ENCODE measurements around the gene PHF5A.
"Not testable (repeated sequence)": the region's sequence is repeated elsewhere in the genome, so short reads cannot be mapped to it uniquely, and the experiment has no call there.

The PHF5A gene

DNA sequence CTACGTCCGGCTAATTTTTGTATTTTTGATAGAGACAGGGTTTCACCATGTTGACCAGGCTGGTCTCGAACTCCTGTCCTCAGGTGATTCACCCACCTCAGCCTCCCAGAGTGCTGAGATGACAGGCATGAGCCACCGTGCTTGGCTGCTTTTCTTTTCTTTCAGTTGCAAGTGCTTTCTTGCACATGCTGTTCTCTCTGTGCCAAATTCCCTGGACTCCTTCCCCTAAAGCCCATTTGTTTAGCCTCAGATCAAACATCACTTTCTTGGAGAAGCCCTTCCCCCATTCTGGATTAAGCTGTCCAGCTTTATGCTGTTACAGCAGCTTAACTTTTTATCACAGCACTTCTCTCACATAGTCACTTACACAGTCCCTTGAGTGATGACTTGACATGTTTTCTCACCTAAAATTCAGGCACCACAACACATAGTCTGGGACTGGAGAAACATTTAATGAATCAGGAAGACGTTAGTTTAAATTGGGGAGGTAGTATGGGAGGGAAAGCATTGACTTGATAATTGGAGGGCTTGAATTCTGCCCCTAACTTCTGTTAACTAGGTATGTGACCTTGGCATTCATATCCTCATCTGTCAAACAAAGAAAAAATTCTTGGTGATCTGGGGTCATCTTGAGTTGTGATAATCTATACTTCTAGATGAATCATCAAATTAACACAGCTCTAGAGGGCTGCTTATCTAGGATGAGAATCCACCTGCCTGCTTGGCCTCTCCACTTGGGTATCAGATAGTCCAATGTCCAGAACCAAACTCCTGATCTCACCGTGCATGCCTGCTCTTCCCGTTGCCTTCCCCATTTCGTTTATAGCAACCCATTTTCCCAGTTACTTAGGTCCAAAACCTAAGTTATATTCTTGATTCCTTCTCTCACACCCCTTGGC, 18.8 kb upstream of the PHF5A start:
- no peak for DNase-seq

DNA sequence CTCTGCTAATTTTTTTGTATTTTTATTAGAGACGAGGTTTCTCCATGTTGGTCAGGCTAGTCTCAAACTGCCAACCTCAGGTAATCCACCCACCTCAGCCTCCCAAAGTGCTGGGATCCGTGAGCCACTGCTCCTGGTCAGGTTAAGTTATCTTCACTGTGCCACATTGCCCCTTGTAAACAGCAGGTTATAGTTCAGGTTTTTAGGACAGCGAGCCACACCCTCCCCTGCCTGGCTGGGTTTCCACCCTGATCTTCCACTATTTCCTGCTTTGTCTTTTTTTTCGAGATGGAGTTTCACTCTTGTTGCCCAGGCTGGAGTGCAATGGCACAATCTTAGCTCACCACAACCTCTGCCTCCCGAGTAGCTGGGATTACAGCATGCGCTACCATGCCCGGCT, 16.5 kb upstream of the PHF5A start:
- DNase-seq, result no peak

DNA sequence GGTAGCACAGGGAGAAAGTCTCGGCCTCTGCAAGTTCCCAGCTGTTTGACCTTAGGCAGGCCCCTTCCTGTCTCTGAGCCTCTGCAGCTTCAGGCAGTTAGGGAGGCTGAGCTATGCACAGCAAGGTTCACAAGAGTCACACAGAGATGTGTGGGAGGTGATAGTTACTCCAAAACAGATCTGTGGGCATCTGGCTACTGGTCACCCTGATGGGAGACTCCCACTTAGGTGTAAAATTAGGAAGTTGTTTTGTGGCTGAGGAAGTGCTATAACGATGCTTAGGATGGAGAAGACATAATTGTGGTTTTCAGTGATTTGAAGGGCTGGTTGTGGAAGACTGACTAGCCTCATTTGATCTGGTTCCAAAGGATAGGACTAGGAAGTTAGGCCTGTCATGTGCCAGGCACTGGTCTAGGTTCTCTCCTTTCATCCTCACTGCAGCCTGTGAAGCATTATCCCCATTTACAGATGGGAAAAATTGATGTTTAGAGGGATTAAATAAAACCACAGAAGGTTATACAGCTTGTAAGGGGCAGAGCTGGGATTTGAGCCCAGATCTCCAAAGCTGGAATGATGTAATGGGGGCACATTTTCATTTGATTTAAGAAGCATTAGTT, 13.9 kb upstream of the PHF5A start:
- DNase-seq, result peak; percentile 38

DNA sequence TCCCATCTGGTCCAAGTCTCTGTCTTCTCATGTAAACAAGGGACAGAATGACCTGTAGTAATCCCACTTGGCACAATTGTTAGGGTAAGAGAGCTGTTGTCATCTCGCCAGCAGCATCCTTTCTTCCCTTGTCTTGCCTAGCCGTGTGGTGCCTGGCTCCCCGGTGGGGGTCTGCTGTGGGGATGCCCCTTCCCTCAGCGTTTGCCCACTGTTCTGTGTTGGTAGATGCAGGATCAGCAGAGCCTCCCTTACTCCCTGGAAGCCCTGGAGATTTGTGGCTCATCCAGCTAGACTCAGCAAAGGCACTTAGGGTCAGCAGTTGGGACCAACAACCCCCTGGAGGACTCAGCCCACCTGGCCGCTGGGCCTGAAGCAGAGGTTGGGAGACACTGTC, 13.4 kb upstream of the PHF5A start:
- DNase-seq, result no peak

DNA sequence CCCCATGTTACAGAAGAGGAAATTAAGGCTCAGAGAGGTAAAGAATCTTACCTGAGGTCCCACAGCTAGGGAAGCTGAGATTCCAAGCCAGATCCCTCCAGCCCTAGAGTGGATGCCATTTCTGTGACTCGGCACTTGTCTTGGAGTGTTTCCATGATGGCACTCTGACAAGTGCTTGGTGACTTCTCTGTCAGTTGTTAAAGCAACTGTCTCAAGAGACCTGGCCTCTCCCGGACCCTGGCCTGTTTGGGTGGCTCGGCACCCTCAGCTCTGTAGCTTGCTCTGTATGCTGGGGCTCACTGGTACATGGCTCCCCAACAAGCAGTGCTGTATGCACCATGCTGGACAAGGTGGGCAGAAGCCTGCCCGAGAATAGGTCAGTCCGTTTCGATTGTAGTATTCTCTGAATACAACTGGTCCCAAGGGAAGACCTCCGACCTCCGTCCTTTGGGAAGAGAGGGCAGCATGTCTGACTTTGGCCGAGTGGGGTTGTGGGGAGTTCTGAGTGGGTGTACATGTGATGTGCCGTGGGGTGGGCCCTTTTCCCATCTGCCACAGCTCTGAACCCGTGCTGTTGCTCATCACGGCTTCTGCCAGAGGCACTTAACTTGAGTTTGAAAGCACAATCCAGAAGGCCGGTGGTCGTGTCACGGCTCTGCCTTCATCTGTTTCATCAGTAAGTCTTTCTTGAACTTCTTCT, 12.8 kb upstream of the PHF5A start:
- DNase-seq, result peak; percentile 42

DNA sequence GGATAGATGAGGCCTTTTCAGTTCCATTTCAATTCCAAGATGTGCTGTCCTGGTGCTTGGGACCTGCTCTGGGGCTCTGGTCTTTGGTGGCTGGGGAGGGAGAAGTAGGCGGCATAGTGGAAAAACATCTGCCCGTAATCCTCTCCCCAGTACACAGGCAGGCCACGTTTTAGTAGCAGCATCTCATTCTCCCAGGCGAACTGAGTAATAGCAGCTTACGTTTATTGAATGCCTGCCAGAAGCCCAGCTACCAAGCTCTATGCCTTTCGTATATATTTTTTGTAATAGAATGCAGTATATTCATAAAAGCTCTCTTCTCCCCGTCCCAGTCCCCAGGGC, 11.9 kb upstream of the PHF5A start:
- peak; percentile 75 for DNase-seq

DNA sequence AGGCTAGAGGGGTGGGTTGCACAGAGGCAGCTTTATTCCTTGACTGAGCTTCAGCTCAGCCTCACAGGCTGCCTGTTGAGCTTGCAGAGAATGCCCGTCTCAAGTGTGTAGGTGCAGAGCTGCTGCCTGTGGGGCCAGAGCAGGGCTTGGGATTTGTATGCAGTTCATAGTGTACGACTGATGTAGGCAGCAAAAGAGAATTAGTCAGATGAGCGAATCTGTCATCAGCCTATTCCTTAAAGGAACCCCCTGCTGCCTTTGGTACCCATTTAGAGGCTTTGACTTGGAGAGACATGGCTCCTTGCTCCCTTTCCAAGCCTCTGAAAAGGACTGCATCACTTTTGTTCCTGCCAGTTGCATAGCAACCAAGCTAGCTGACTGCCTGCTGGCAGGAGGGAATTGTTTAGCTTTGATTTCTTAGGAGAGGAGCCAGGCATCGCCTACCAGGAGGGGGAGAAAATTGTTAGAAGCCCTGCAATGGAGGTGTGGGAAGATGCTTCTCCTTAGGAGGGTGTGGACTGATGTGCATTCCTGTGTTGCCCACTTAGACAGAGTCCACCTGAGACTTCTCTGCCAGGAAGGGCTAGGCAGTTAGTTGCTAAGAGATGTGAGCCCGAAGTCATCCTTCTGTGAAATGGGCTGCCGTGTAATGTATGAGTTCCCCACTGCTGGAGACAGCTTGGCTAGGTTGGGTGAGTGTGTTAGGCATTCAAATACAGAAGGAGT, 11.3 kb upstream of the PHF5A start:
- DNase-seq, result peak; percentile 63

DNA sequence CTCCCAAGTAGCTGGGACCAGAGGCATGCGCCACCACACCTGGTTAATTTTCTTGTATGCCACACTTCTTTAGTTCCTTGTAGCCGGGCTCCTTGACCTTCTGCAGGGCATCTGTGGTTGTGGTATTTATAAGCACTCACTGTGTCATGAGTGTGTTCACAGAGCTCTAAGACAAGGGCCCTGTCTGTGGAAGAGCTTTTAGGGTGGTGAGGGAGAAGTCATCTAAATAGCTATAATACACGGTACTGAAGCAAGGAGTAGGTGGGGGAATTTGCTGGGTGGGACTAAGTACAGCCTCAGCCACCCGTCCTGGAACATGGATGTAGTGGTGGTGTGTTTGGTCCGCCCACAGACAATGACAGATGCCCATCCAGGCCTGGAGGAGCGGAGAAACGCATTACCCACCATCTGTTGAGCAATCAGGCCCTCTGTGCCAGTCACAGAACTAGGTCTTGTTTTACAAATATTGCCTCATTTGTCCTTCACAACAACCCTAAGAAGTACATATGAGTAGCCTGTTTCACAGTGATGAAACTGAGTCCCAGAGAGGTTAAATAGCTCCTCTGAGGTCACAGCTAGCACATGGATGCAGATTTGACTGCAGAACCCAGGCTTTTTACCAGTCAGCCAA, 10.5 kb upstream of the PHF5A start:
- DNase-seq, result no peak

DNA sequence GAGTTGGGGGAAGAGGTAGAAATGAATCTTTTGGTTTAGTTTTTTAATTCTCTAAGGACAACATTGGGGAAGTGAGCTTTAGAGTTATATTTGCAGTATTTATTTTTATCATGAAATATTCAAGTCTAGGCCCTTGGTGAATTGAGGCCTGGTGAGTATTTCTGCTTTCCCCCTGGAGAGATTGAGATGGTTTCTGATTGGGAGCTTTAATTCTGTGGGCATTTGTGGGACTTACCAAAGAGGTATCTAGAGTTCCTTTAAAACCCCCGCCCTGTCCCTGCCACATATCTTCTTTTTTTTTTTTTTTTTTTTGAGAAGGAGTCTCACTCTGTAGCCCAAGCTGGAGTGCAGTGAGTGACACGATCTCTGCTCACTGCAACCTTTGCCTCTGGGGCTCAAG, 10.0 kb upstream of the PHF5A start:
- no peak for DNase-seq

DNA sequence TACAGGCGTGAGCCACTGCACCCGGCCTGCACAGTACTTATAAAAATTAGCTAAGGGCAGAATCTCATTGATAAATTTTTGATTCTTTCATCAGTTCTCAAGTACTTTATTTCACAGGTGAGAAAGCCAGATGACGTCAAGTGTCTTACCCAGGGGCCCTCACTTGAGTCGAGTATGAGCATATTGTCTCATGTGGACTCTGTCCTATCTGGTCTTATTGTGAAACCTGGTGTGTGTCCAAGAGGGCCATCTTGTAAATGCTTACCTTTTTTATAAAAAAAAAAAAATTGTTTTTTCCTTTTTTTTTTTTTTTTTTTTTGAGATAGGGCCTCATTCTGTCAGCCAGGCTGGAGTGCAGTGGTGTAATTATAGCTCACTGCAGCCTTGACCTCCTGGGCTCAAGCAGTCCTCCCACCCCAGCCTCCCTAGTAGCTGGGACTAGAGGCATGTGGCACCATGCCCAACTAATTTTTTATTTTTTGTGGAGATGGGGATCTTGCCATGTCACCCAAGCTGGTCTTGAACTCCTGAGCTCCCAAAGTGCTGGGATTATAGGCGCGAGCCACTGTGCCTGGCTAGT, 6.5 kb upstream of the PHF5A start:
- DNase-seq, result no peak

DNA sequence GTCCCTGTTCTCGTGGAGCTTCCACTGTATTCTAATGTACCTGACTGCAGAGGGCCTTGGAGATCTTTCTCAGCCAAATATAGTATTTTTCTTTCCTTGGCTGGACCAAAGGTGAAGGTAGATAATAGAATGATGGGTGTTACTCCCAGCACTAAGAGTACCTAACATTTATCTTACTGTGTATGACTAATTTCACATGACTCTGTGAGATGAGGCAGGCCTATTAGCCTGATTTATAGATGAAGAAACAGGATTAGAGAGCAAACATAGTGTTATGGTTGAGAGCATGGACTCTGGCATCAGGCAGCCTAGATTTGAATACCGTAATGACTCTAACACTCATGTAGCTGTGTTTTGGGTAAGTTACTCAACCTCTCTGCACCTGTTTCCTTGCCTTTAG, 3.1 kb upstream of the PHF5A start:
- no peak for DNase-seq

DNA sequence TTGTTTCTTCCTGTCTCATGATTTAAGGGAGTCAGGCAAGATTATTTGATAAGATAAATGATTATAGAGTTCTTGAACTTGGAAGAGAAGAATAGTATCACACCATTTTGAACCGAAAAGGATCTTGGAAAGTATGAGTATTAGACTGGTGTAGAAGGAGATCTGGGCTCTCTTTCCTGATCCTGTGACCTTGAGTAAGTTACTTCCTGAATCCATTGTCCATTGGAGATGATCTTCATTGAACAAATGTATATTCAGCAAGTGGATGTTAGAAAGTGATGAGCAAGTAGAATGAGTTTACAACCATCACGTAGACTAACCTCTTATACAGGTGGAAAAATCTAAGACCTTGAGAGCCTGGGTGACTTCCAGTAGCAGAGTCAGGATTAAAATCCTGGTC, 2.4 kb upstream of the PHF5A start:
- no peak for DNase-seq

DNA sequence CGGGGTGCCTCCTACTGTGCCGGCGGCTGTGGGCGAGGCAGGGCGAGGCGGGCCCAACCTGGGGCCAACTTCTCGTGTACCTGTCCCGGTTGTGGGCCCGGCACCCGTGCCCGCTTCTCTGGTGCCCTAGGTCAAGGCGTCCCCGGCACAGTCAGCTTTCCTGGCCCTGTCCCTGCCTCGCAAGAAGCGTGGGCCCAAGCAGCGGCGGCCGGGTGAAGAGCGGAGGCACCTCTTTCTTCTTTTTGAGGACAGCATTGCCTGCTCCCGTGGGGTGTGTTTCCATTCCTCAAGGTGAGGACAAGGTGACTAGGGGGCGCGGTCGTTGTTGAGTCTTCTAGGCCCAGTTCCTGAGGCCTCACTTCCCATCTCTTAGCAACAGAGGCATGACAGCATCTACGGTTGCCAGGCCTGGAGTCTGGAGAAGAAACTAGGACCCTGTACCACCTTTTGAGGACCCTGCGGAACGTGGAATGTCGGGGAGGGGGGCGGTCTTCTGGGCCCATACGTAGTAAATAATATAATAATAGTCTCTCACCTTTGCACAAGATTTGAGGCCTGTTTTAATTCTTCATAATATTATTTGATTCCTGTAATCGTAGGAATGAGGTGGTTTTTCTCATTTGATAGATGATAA, 843 bp upstream of the PHF5A start:
- no peak for DNase-seq

DNA sequence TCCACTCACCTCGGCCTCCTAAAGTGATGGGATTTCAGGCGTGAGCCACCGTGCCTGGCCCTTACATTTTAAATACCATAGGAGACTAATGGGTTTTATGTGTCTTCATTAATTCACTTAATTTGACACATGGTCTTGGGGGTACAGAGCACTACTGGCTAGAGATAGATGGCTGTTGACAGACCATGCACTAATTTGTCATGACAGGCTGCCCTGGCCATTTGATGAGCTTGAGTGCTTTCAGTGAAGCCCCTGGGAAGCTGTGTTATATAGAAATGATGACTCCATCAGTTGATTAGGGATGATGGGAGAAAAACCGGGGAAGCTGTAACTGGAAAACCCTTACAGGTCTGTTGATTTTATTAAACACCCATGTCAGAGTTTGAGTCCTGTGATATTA, 6.6 kb downstream of the PHF5A start:
- DNase-seq, result no peak

DNA sequence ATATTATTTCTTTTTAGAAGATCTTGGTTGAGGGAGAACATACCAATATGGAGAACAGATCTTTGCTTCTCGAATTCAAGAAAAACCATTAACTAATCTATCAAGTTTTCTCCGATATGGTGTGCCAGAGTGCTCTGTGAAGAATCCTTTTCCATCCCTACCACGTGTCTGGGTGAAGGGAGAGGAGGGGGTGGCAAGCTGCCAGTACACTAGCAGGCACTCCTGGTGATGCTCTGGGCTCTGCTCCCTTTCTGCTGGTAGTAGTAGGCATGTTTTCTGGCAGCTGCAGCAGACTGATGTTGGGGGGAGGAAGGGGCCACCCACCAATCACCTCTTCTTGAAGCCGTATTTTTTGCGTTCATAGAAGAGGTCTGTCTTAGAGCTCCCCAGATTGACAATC, 8.4 kb downstream of the PHF5A start:
- not testable (repeated sequence) for DNase-seq

DNA sequence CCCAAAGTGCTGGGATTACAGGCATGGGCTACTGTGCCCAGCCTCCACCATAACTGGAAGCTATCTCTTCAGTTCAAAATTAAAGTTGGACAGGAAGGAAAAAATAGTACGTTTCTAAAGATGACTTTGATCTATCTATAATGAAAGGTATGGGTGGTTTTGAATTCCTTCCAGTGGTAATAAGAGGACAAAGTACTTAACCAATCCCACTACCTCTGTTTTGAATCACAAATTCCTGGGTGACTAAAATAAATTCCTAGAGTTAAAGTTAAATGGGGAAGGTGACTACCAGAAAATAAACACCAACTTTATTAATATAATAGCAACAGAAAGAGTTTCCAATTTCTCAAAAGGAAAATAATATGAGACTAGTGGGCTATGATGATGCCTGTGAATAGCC, 9.1 kb downstream of the PHF5A start:
- DNase-seq, result no peak

DNA sequence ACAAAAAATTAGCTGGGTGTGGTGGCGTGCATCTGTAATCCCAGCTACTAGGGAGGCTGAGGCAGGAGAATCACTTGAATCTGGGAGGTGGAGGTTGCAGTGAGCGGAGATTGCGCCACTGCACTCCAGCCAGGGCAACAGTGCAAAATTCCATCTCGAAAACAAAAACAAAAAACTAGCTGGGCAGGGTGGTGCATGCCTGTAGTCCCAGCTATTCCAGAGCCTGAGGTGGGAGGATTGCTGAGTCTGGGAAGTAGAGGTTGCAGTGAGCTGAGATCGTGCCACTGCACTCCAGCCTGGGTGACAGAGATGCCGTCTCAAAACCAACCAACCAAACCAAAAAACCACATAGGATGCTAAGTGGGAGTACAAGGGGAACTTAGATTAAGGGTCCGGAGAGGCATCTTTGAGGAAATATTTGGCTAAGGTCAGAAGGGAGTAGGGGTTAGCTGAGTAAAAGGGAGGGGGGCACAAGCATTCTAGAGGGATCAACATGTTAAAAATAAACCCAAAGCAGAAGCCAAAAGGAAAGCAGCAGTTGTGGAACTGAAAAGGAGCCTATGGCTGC, 10.2 kb downstream of the PHF5A start:
- no peak for DNase-seq

DNA sequence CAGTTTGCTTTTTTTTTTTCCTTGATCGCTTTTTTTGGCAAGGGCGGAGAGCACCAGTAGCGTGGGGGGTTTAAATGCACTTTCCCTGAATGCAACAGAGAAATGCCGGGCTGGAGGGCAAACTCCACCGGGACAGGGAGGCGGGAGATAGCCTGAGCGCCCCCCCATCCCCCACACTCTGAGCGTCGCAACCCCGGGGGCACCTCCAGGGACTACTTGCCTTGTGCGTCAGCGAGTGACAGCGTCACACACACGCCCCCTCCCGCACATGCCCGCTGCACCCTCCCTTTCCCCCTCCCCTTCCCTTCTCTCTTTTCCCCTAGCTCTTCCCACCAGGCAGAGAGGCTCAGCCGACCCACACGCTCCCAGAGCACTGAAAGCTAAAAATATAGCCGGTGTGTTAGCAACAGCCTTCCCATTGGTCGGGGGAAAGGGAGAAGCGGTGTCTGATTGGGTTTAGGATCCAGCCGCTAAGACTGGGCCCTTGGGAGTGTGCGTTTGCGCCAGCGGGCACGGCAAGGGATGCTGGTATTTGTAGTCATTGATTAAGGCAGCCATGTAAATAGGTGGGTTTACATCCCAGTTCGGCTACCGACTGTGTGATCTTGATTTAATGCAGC, 20.2 kb downstream of the PHF5A start:
- peak; percentile 99 for DNase-seq

DNA sequence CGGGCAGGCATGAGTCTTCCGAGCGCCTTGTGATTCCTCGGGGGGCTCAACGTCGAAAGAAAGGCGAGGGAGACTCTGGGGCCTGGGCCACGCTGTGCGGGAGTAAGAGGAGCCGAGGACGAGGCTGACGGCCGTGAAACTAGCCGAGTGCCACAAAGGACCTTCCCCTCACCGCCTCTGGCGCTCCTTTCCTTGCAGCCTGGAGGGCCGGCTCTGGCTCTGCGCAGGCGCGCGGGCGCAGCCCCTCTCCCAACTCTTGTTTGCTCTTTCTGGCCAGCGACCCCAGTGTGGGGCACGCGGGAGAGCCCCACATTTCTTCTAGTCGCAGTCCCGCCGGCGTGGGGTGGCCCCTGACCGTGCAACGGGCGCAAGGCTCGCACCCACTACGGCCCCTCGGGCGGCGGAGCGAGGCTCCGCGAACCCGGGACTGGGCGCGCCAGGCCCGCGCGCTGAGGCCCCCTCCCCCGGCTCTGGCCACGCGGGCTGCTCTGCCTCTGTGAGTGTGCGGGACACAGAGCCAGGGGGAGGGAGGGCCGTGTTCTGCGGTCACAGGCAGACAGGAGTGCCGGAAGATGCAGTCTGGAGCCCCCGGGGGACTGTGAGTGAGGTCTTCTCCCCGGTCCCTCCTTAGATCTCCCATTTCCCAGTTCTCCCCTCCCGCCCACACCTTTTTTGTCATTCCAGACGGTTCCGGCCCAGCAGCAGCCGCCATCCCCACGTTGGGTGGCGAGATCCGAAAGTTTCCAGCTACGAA, 20.9 kb downstream of the PHF5A start:
- peak; percentile 66 for DNase-seq

DNA sequence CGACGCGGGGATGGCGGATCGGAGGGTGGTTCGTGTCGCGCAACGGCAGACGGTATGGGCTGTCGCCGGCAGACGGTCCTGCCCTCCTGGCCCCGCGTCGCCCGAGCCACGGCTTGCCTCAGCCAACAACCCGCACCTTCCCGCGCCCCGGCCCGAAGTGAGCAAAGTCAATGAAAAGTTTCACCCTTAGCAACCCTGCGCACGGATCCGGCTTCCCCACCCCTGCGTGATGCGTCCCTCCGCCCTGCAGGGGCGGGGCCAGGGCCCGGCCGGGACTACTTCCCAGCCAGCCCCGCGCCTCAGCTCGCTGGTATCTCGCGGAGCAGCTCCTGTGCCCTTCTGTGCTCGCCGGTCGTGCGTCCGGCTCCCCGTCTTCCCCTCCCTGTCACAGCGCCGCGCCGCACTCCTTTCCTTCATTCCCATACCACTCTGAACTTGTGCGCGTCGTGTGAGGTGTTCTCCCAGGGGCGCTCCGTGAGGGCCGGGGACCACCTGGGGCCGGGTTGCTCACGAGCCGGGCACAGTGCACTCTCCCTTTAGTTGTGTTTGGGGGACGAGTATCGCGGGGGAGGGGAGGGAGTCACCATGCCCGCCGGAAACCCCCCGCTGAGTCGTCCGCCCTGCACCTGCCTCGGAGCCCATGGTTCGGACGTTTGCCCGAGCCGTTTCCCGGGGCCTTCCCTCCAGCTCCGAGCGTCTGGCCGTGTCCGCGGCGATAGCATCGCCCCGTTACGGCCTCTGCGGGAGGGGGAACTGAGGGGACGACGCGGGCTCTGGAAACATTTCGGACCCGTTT, 21.7 kb downstream of the PHF5A start, which contains the start of gene TOB2:
TSS of gene TOB2 (minus strand) at position 163 of the 796 bp plus-strand sequence. CDS start 9,456 bp downstream, outside the sequence.
- DNase-seq, result peak; percentile 96

All from fibroblast of skin of right quadriceps (primary cell).